Activated gamma-delta T cell treated with Interleukin-2 at 50 U/mL for 16 hours (primary cell): ENCODE measurements around the gene CCBE1.

Experiments
- DNase-seq: peaks from one replicate; pipeline ENCODE4 v3.0.0-alpha.2; 2020

The CCBE1 gene

GRCh38 chr18:59612381-59612780 is 84.8 kb downstream of the CCBE1 start:
- DNase-seq, result no peak

- DNase-seq, result no peak
Measured at GRCh38 chr18:59610546-59611140, 86.6 kb downstream of the CCBE1 start.

- no peak for DNase-seq
Measured at GRCh38 chr18:59609654-59610053, 87.6 kb downstream of the CCBE1 start.

GRCh38 chr18:59607471-59607870 is 89.8 kb downstream of the CCBE1 start:
- no peak for DNase-seq

- no peak for DNase-seq
Measured at GRCh38 chr18:59607078-59607379, 90.2 kb downstream of the CCBE1 start.

- DNase-seq, result no peak
Measured at GRCh38 chr18:59606193-59607077, 90.8 kb downstream of the CCBE1 start.

GRCh38 chr18:59605633-59606192 is 91.5 kb downstream of the CCBE1 start:
- no peak for DNase-seq

- DNase-seq, result no peak
Measured at GRCh38 chr18:59604877-59605276, 92.3 kb downstream of the CCBE1 start.

GRCh38 chr18:59597049-59597448 is 100.2 kb downstream of the CCBE1 start:
- no peak for DNase-seq

- no peak for DNase-seq
Measured at GRCh38 chr18:59593291-59593717, 103.9 kb downstream of the CCBE1 start.

- DNase-seq, result no peak
Measured at GRCh38 chr18:59592624-59593023, 104.6 kb downstream of the CCBE1 start.

GRCh38 chr18:59582395-59582794 is 114.8 kb downstream of the CCBE1 start:
- no peak for DNase-seq

GRCh38 chr18:59579509-59579908 is 117.7 kb downstream of the CCBE1 start:
- DNase-seq, result no peak

GRCh38 chr18:59577386-59577655 is 119.9 kb downstream of the CCBE1 start:
- no peak for DNase-seq

GRCh38 chr18:59576541-59577385 is 120.5 kb downstream of the CCBE1 start:
- no peak for DNase-seq

GRCh38 chr18:59575995-59576394 is 121.2 kb downstream of the CCBE1 start:
- no peak for DNase-seq

- no peak for DNase-seq
Measured at GRCh38 chr18:59573962-59574361, 123.3 kb downstream of the CCBE1 start.

- no peak for DNase-seq
Measured at GRCh38 chr18:59571902-59572301, 125.3 kb downstream of the CCBE1 start.

GRCh38 chr18:59570796-59571195 is 126.4 kb downstream of the CCBE1 start:
- no peak for DNase-seq

- DNase-seq, result no peak
Measured at GRCh38 chr18:59570101-59570775, 127.0 kb downstream of the CCBE1 start.

- no peak for DNase-seq
Measured at GRCh38 chr18:59569390-59569791, 127.8 kb downstream of the CCBE1 start.

- no peak for DNase-seq
Measured at GRCh38 chr18:59567431-59567830, 129.8 kb downstream of the CCBE1 start.

GRCh38 chr18:59566533-59566971 is 130.7 kb downstream of the CCBE1 start:
- DNase-seq, result no peak
